ENCODE data around the gene LTBR.

LTBR gene

DNA sequence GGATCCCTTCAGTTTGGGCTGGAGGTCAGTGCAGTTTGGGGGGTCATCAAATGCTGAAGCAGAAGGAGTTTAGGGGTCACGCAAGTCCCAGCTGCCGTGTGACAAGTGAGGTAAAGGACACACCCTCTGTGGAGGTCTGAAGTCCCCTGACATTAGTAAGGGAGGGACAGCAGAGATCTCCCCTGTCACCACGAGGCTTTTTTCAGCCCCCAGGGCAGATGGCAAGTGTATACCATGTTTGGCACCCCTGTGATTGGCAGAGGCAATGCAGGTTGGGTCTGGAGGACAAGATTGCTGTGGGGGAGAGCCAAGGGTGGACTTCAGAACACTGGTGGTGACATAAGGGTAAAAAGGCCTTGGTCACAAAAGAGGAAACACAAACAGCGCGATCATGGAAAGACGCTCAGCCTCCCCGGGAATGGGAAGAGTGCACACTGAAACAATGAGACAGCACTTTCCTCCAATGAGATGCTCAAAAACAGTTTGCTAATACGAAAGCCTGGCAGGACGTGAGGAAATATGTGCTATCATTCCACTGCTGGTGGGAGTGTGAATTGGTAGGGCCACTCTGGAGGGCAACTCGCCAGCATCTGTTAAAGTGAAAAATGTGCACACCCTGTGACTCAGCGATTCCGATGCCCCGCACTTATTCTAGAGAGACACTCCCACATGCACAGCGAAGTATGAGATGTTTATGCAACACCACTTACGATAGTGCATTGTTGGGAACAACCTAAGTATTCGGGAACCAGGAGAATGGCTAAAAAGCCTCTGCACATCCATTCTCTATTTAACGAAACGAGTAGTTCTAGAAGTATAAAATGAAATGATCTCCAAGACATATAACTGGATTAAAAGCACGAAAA is 46.4 kb downstream of the LTBR start:
- in situ Hi-C loops (cut with HindIII; ENCODE audit: low sequenced_read_pairs) = no loop called here
- H3K4me3 ChIP-seq (ENCODE audit: low read depth, low read length) = no peak overlapping the region
- DNase-seq (ENCODE audit: low read depth, low spot score) = peak; percentile 87
- TF ChIP-seq CTCF (IDR thresholded peaks at IDR 0.05; ENCODE audit: low read depth, low read length) = no peak

- no peak for TF ChIP-seq CTCF (IDR thresholded peaks at IDR 0.05; ENCODE audit: low read depth, low read length)
- no peak for DNase-seq (ENCODE audit: low read depth, low spot score)
- H3K4me3 ChIP-seq (ENCODE audit: low read depth, low read length) = no peak overlapping the region
- in situ Hi-C loops (cut with HindIII; ENCODE audit: low sequenced_read_pairs) = no loop called here
Measured at GRCh38 chr12:6432991-6433390, 49.0 kb downstream of the LTBR start.

DNA sequence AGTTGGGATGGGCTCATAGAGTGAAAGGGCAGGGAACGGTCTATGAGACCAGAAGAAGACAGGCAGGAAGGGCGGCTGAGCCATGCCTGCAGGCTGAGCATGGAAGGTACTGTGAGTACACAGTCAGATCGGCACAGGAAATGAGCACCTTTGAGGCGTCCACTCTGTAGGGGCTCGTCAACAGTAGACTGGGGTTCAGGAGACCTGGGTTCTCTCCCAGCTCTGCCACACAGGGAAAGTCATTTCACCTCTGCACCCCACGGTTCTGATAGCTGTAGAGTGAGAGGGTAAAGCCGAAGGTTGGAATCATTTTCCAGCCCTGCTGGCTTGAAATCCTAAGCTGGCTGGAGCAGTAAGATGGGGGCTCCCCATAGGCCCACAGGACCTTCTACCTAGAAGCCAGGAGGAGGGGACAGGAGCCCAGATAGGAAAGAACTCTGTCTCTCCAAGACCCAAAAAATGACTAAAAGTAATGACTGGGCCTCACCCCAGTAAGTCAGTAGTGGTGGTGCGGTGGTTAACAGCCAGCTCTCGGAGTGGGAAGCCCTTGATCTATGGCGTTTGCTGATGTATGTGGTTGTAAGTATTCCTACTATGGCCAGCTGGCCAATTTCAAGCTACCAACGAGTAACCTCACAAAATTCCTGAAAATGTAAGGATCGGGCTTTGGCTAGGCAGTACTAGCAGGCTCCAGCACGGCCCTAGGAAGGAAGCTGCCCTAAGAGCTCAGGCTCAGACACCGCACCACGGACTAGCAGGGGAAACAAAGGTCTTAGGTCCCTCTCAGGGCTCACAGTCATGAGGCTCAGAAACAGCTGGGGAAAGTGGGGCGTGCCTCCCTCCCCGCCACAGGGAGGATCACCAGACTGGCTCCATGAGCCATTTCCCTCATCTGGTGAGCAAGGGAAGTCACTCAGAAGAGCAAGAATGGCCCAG is 50.5 kb downstream of the LTBR start:
- H3K4me3 ChIP-seq (ENCODE audit: low read depth, low read length) = no peak overlapping the region

DNA sequence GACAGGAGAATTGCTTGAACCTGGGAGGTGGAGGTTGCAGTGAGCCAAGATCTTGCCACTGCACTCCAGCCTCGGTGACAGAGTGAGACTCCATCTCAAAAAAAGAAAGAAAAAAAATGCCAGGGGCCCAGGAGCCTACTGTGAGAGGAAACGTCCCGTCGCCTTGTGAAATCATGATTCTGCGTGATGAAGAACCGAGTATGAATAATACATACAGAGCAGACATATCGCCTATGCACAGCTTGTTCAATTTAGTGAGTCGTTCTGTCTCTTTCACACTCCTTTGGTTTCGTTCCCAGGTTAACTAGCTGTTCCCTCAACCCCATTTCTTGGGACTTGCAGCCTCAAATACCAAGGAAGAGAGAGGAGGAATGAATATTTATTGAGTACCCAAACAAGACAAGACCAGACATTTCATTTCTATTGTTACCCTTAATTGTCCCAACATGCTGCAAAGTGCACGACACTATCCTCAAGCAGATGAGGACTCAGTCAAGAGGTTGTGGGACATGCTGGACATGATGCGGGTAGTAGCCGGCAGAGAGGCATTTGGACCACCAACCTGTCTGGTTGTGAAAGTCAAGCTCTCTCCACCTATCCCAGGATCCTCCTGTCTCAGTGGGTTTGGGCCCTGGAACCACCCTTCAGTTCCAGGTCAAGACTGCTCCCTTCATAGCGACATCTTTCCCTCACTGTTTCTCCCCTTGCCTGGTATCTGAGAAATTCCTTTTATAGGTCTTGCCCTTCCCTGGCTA is 52.2 kb downstream of the LTBR start:
- in situ Hi-C loops (cut with HindIII; ENCODE audit: low sequenced_read_pairs) = no loop called here
- TF ChIP-seq CTCF (IDR thresholded peaks at IDR 0.05; ENCODE audit: low read depth, low read length) = no peak
- H3K4me3 ChIP-seq (ENCODE audit: low read depth, low read length) = no peak overlapping the region
- no peak for DNase-seq (ENCODE audit: low read depth, low spot score)

More for the DNA sequence above, 50.5 kb downstream of the LTBR start:
- no peak for TF ChIP-seq CTCF (IDR thresholded peaks at IDR 0.05; ENCODE audit: low read depth, low read length)
- in situ Hi-C loops (cut with HindIII; ENCODE audit: low sequenced_read_pairs) = no loop called here
- DNase-seq (ENCODE audit: low read depth, low spot score) = no peak

- H3K4me3 ChIP-seq (ENCODE audit: low read depth, low read length) = no peak overlapping the region
- DNase-seq (ENCODE audit: low read depth, low spot score) = no peak
- no peak for TF ChIP-seq CTCF (IDR thresholded peaks at IDR 0.05; ENCODE audit: low read depth, low read length)
- in situ Hi-C loops (cut with HindIII; ENCODE audit: low sequenced_read_pairs) = no loop called here
Measured at GRCh38 chr12:6437586-6437985, 53.6 kb downstream of the LTBR start.

- no peak for DNase-seq (ENCODE audit: low read depth, low spot score)
- in situ Hi-C loops (cut with HindIII; ENCODE audit: low sequenced_read_pairs) = no loop called here
- TF ChIP-seq CTCF (IDR thresholded peaks at IDR 0.05; ENCODE audit: low read depth, low read length) = no peak
- H3K4me3 ChIP-seq (ENCODE audit: low read depth, low read length) = no peak overlapping the region
Measured at GRCh38 chr12:6438345-6438744, 54.4 kb downstream of the LTBR start.
